ENCODE data around the gene FAM83C. TPM values are rescaled to one million over a fixed set of nuclear protein-coding genes. Genes with fewer than 3 reads are reported as not detected.

The FAM83C gene
- total RNA-seq, 1 experiment from 2014 or later = not detected

DNA sequence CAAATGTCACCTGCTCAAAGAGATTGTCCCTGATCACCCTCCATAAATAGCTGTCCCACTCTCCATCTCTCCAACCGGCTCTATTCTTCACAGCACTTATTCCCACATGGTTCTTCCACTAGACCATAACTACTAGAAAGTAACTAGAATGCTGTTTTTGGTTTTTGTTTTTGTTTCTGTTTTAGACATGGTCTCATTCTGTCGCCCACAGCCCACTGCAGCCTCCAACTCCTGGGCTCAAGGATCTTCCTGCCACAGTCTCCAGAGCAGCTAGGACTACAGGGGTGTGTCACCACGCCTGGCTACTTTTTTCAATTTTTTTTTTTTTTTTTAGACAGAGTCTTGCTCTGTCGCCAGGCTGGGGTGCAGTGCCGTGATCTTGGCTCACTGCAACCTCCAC is 53.5 kb downstream of the FAM83C start:
- intact Hi-C loops (cut with micrococcal nuclease) = no loop called here
- no peak for ATAC-seq
- Histone ChIP-seq H3K79me2 (ENCODE audit: insufficient read depth, low read length) (no peaks in the 10 kb centered on the region), H3K9me3 (ENCODE audit: control insufficient read depth in 1 of 2, insufficient read depth in 1 of 2, low read depth in 1 of 2, low read length in 2 of 2) (no peaks in the 10 kb centered on the region), H2AFZ (ENCODE audit: low read depth, low read length, poor library complexity, severe bottlenecking) (no peak overlapping the region), H3K4me1 (ENCODE audit: control insufficient read depth in 1 of 2, insufficient read depth in 2 of 2, low read length in 2 of 2) (no peaks in the 10 kb centered on the region), H3K4me2 (ENCODE audit: low read length) (no peak overlapping the region), H3K27me3 (ENCODE audit: insufficient read depth, low read length) (no peaks in the 10 kb centered on the region), H3K9me2 (ENCODE audit: insufficient read depth) (no peaks in the 10 kb centered on the region), H3K36me3 (ENCODE audit: control insufficient read depth in 1 of 2, insufficient read depth in 2 of 2, low read length in 2 of 2) (no peaks in the 10 kb centered on the region), H3K4me3 (replicated peaks in 1 of 2; ENCODE audit: low read depth in 1 of 2, low read length in 2 of 2) (no peak overlapping the region), H4K20me1 (ENCODE audit: insufficient read depth) (no peaks in the 10 kb centered on the region), H3K9ac (ENCODE audit: low read length) (no peak overlapping the region), H3K27ac (ENCODE audit: low read depth, low read length) (no peak overlapping the region)
- BruUV-seq (replicated peaks) = no TSS peak
- RAD21 ChIA-PET (ENCODE audit: low non-redundant PET in 1 of 2, low total read pairs in 2 of 2, uncharacterized antibody in 2 of 2, unreplicated experiment in 2 of 2) = no interaction called here
- TF ChIP-seq SRF (IDR thresholded peaks at IDR 0.05; ENCODE audit: low read depth) = no peak
- TF ChIP-seq CTCF (IDR thresholded peaks at IDR 0.05 in 2 of 3, conservative IDR thresholded peaks at IDR 0.05 in 1 of 3; ENCODE audit: borderline replicate concordance in 1 of 3, insufficient read depth in 1 of 3, low read depth in 2 of 3, low read length in 2 of 3) = no peak
- TF ChIP-seq EGR1 (IDR thresholded peaks at IDR 0.05; ENCODE audit: low read depth) = no peak
- TF ChIP-seq CBX3 (IDR thresholded peaks at IDR 0.05; ENCODE audit: low read depth) = no peak
- TF ChIP-seq TCF7L2 (IDR thresholded peaks at IDR 0.05; ENCODE audit: borderline replicate concordance, extremely low read depth, insufficient read depth, insufficient read length) = no peak
- TF ChIP-seq, protein P1, sequence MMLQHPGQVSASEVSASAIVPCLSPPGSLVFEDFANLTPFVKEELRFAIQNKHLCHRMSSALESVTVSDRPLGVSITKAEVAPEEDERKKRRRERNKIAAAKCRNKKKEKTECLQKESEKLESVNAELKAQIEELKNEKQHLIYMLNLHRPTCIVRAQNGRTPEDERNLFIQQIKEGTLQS (IDR thresholded peaks at IDR 0.05) = no peak
- TF ChIP-seq ZBTB33 (IDR thresholded peaks at IDR 0.05; ENCODE audit: extremely low read depth, insufficient replicate concordance, low read length) = no peak
- TF ChIP-seq YY1 (IDR thresholded peaks at IDR 0.05; ENCODE audit: extremely low read depth, insufficient replicate concordance, low read depth, low read length) = no peak
- TF ChIP-seq EZH2phosphoT487 (IDR thresholded peaks at IDR 0.05; ENCODE audit: borderline replicate concordance) = no peak
- TF ChIP-seq POLR2AphosphoS5 (IDR thresholded peaks at IDR 0.05; ENCODE audit: low read depth, low read length) = no peak
- POLR2A ChIA-PET = no interaction called here
- DNase-seq (ENCODE audit: low read depth, low spot score) = no peak
- CTCF ChIA-PET = no interaction called here
